HepG2 (cell line): ENCODE measurements around the gene NEDD4L. TPM values are rescaled to one million over a fixed set of nuclear protein-coding genes. Genes with fewer than 3 reads are reported as not detected.

Experiments
- ATF7 ChIP-seq, 2 experiments: fragments of 450-650 bp in 1 of 2; sonication (generic) in 1 of 2; formaldehyde crosslinking in 1 of 2; IDR thresholded peaks; 2 replicates each; pipeline versions ENCODE4 v1.4.0 to v1.6.1; 2016 to 2020; ENCODE audit warnings: antibody characterized with exemption in 1 of 2, mild to moderate bottlenecking in 1 of 2, missing genetic modification reagents in 1 of 2
- FOXP1 ChIP-seq, 2 experiments: fragments of 450-650 bp in 1 of 2; IDR thresholded peaks; 2 replicates each; pipeline ENCODE4 v1.6.1; 2017 to 2018; ENCODE audit warnings: antibody characterized with exemption in 1 of 2
- HNF4A ChIP-seq: sonication (generic); formaldehyde crosslinking; IDR thresholded peaks from 2 replicates; pipeline ENCODE4 v1.4.0; 2020; ENCODE audit warnings: missing genetic modification reagents
- ISL2 ChIP-seq: sonication (generic); formaldehyde crosslinking; IDR thresholded peaks from 2 replicates; pipeline ENCODE4 v1.5.0; 2020; ENCODE audit warnings: missing genetic modification reagents
- KAT7 ChIP-seq: IDR thresholded peaks from 2 replicates; pipeline ENCODE4 v1.6.1; 2018; ENCODE audit warnings: borderline replicate concordance, missing compliant biosample characterization
- SOX13 ChIP-seq, 3 experiments: fragments of 450-650 bp in 1 of 3; sonication (generic) in 1 of 3; formaldehyde crosslinking in 1 of 3; IDR thresholded peaks in 2 of 3; conservative IDR thresholded peaks in 1 of 3; 2 replicates each; pipeline versions ENCODE4 v1.5.0 to v1.6.1; 2016 to 2020; ENCODE audit warnings: antibody characterized with exemption in 1 of 3, mild to moderate bottlenecking in 1 of 3, missing compliant biosample characterization in 1 of 3, missing genetic modification reagents in 1 of 3, moderate library complexity in 1 of 3
- SOX6 ChIP-seq, 2 experiments: fragments of 450-650 bp in 1 of 2; sonication (generic) in 1 of 2; formaldehyde crosslinking in 1 of 2; IDR thresholded peaks; 2 replicates each; pipeline versions ENCODE4 v1.4.0 to v1.6.1; 2017 to 2020; ENCODE audit warnings: antibody characterized with exemption in 1 of 2, mild to moderate bottlenecking in 1 of 2, missing genetic modification reagents in 1 of 2
- TBL1XR1 ChIP-seq: fragments of 150-350 bp; IDR thresholded peaks from 2 replicates; pipeline ENCODE4 v1.6.1; 2014; ENCODE audit warnings: borderline replicate concordance, low read length; ENCODE audit not compliant: partially characterized antibody
- ZNF761 ChIP-seq: sonication (generic); formaldehyde crosslinking; conservative IDR thresholded peaks from 2 replicates; pipeline ENCODE4 v1.4.0; 2020; ENCODE audit warnings: mild to moderate bottlenecking, missing genetic modification reagents
- ZSCAN31 ChIP-seq: sonication (generic); formaldehyde crosslinking; IDR thresholded peaks from 2 replicates; pipeline ENCODE4 v1.5.0; 2020; ENCODE audit warnings: low read depth, mild to moderate bottlenecking, missing genetic modification reagents
- polyA plus RNA-seq, 8 experiments: library from polyadenylated mRNA; depleted of rRNA in 3 of 8; stranded (reverse) in 7 of 8; unstranded in 1 of 8; fragments of >200 nt; fragmentation: Illumina TruSeq in 4 of 8; extraction: Trizol in 4 of 8; gene quantifications; 2 replicates each; pipeline versions ENCODE4 v1.2.1 to v1.2.3, GENCODE V29; 2011 to 2016; ENCODE audit warnings: low read depth in 4 of 8, missing spikeins in 1 of 8, mixed read lengths in 1 of 8; ENCODE audit not compliant: insufficient read depth in 1 of 8
- total RNA-seq, 5 experiments: library from RNA; depleted of rRNA; stranded (reverse); fragments of >200 nt; fragmentation: Illumina TruSeq; extraction: Trizol; gene quantifications; 2 replicates each; pipeline ENCODE4 v1.2.3, GENCODE V29; 2016; ENCODE audit warnings: low read depth in 1 of 5
- TF ChIP-seq, protein P1 (sequence below): IDR thresholded peaks from 2 replicates; pipeline ENCODE4 v1.6.1; 2016; ENCODE audit warnings: mild to moderate bottlenecking
- TF ChIP-seq, protein P2 (sequence below): sonication (generic); formaldehyde crosslinking; IDR thresholded peaks from 2 replicates; pipeline ENCODE4 v1.5.1; 2020; ENCODE audit warnings: mild to moderate bottlenecking, missing genetic modification reagents
- TF ChIP-seq, protein P3 (sequence below): sonication (generic); formaldehyde crosslinking; IDR thresholded peaks from 2 replicates; pipeline ENCODE4 v1.5.0; 2020; ENCODE audit warnings: mild to moderate bottlenecking, missing genetic modification reagents
- TF ChIP-seq, protein P4 (sequence below): sonication (generic); formaldehyde crosslinking; IDR thresholded peaks from 2 replicates; pipeline ENCODE4 v1.8.0; 2022; ENCODE audit warnings: low read depth, missing genetic modification reagents
- TF ChIP-seq, protein P5 (sequence below): sonication (generic); formaldehyde crosslinking; IDR thresholded peaks from 2 replicates; pipeline ENCODE4 v1.4.0; 2020; ENCODE audit warnings: missing genetic modification reagents, mild to moderate bottlenecking, borderline replicate concordance

The NEDD4L gene
- total and polyA plus RNA-seq, 2 of the 13 experiments (the other 11 are each of a cell fraction or from before 2014, with no cell fraction given) = 168 to 390 TPM

DNA sequence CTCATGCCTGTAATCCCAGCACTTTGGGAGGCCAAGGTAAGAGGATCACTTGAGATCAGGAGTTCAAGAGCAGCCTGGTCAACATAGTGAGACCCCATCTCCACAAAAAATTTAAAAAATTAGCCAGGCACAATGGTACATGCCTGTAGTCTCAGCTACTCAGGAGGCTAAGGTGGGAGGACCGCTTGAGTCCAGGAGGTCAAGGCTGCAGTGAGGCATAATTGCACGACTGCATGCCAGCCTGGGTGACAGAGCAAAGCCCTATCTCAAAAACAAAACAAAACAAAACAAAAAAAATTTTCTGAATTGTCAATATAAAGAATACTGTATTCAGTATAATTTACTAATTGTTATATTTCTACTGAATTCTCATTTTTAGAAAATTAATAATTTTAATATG is 20.9 kb upstream of the NEDD4L start (continued):
- TF ChIP-seq HNF4A (CRISPR knock-in tag) (peak; percentile 56), SOX13 (IDR thresholded peaks at IDR 0.05) (no peak), SOX13 (CRISPR knock-in tag; conservative IDR thresholded peaks at IDR 0.05 in 1 of 2, IDR thresholded peaks at IDR 0.05 in 1 of 2) (peak in 1 of 2 experiments; percentile 59; a peak in 2 of 4 replicates), ISL2 (no peak), ZSCAN31 (CRISPR knock-in tag) (peak; percentile 85; the same call in 1 of the 2 replicates), KAT7 (CRISPR knock-in tag) (no peak), FOXP1 (IDR thresholded peaks at IDR 0.05) (no peak), FOXP1 (CRISPR knock-in tag; IDR thresholded peaks at IDR 0.05) (peak; percentile 22; the same call in 1 of the 2 replicates), SOX6 (IDR thresholded peaks at IDR 0.05) (no peak), SOX6 (CRISPR knock-in tag; IDR thresholded peaks at IDR 0.05) (peak; percentile 34; the same call in 1 of the 2 replicates), ZNF761 (no peak), TBL1XR1 (no peak), ATF7 (IDR thresholded peaks at IDR 0.05) (no peak), ATF7 (CRISPR knock-in tag; IDR thresholded peaks at IDR 0.05) (no peak)
- TF ChIP-seq, protein P1, sequence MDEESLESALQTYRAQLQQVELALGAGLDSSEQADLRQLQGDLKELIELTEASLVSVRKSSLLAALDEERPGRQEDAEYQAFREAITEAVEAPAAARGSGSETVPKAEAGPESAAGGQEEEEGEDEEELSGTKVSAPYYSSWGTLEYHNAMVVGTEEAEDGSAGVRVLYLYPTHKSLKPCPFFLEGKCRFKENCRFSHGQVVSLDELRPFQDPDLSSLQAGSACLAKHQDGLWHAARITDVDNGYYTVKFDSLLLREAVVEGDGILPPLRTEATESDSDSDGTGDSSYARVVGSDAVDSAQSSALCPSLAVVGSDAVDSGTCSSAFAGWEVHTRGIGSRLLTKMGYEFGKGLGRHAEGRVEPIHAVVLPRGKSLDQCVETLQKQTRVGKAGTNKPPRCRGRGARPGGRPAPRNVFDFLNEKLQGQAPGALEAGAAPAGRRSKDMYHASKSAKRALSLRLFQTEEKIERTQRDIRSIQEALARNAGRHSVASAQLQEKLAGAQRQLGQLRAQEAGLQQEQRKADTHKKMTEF (CRISPR knock-in tag) = 0 out of 2 replicates have a peak, but pooled peaks have one; percentile 14
- TF ChIP-seq, protein P2, sequence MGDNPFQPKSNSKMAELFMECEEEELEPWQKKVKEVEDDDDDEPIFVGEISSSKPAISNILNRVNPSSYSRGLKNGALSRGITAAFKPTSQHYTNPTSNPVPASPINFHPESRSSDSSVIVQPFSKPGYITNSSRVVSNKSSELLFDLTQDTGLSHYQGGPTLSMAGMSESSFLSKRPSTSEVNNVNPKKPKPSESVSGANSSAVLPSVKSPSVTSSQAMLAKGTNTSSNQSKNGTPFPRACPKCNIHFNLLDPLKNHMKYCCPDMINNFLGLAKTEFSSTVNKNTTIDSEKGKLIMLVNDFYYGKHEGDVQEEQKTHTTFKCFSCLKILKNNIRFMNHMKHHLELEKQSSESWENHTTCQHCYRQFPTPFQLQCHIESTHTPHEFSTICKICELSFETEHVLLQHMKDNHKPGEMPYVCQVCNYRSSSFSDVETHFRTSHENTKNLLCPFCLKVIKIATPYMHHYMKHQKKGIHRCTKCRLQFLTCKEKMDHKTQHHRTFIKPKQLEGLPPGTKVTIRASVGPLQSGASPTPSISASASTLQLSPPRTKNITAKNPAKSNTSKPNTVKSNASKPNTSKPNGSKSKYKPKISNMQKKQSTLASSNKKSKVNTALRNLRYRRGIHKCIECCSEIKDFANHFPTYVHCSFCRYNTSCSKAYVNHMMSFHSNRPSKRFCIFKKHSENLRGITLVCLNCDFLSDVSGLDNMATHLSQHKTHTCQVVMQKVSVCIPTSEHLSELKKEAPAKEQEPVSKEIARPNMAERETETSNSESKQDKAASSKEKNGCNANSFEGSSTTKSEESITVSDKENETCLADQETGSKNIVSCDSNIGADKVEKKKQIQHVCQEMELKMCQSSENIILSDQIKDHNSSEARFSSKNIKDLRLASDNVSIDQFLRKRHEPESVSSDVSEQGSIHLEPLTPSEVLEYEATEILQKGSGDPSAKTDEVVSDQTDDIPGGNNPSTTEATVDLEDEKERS (CRISPR knock-in tag) = no peak
- TF ChIP-seq, protein P3, sequence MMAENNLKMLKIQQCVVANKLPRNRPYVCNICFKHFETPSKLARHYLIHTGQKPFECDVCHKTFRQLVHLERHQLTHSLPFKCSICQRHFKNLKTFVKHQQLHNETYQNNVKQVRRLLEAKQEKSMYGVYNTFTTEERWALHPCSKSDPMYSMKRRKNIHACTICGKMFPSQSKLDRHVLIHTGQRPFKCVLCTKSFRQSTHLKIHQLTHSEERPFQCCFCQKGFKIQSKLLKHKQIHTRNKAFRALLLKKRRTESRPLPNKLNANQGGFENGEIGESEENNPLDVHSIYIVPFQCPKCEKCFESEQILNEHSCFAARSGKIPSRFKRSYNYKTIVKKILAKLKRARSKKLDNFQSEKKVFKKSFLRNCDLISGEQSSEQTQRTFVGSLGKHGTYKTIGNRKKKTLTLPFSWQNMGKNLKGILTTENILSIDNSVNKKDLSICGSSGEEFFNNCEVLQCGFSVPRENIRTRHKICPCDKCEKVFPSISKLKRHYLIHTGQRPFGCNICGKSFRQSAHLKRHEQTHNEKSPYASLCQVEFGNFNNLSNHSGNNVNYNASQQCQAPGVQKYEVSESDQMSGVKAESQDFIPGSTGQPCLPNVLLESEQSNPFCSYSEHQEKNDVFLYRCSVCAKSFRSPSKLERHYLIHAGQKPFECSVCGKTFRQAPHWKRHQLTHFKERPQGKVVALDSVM (CRISPR knock-in tag) = peak; percentile 96
- TF ChIP-seq, protein P4, sequence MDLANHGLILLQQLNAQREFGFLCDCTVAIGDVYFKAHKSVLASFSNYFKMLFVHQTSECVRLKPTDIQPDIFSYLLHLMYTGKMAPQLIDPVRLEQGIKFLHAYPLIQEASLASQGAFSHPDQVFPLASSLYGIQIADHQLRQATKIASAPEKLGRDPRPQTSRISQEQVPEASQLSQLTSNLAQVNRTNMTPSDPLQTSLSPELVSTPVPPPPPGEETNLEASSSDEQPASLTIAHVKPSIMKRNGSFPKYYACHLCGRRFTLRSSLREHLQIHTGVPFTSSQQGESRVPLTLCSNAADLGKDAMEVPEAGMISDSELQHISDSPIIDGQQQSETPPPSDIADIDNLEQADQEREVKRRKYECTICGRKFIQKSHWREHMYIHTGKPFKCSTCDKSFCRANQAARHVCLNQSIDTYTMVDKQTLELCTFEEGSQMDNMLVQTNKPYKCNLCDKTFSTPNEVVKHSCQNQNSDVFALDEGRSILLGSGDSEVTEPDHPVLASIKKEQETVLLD (CRISPR knock-in tag) = no peak
- TF ChIP-seq, protein P5, sequence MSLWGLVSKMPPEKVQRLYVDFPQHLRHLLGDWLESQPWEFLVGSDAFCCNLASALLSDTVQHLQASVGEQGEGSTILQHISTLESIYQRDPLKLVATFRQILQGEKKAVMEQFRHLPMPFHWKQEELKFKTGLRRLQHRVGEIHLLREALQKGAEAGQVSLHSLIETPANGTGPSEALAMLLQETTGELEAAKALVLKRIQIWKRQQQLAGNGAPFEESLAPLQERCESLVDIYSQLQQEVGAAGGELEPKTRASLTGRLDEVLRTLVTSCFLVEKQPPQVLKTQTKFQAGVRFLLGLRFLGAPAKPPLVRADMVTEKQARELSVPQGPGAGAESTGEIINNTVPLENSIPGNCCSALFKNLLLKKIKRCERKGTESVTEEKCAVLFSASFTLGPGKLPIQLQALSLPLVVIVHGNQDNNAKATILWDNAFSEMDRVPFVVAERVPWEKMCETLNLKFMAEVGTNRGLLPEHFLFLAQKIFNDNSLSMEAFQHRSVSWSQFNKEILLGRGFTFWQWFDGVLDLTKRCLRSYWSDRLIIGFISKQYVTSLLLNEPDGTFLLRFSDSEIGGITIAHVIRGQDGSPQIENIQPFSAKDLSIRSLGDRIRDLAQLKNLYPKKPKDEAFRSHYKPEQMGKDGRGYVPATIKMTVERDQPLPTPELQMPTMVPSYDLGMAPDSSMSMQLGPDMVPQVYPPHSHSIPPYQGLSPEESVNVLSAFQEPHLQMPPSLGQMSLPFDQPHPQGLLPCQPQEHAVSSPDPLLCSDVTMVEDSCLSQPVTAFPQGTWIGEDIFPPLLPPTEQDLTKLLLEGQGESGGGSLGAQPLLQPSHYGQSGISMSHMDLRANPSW = no peak
